ENCODE data around the gene LOXL3. TPM values are rescaled to one million over a fixed set of nuclear protein-coding genes. Genes with fewer than 3 reads are reported as not detected.

LOXL3 gene
- total RNA-seq, 2 experiments from 2014 or later: 0.42 to 0.62 TPM

GRCh38 chr2:74511104-74511989 lies 42.4 kb downstream of the LOXL3 start:
- H3K4me1 Mint-ChIP-seq: peaks cover 23% of the 10 kb centered on the region
- H3K27me3 Mint-ChIP-seq: peaks cover 51% of the 10 kb centered on the region
- no peaks in the 10 kb centered on the region for H3K9me3 Mint-ChIP-seq
- no peak overlapping the region for H3K4me3 Mint-ChIP-seq
- POLR2A ChIA-PET: interaction anchor here (1.4 to 5.2 kb wide), 2 partner anchors 11 to 29 kb away, joined by 4 to 19 read pairs; partner anchors contain the start of genes CCDC142 and TTC31
- ATAC-seq (ENCODE audit: low read depth) (no peak), DNase-seq (no peak)
- H3K27ac Mint-ChIP-seq: no peak overlapping the region
- peaks cover 5% of the 10 kb centered on the region for H3K36me3 Mint-ChIP-seq

DNA sequence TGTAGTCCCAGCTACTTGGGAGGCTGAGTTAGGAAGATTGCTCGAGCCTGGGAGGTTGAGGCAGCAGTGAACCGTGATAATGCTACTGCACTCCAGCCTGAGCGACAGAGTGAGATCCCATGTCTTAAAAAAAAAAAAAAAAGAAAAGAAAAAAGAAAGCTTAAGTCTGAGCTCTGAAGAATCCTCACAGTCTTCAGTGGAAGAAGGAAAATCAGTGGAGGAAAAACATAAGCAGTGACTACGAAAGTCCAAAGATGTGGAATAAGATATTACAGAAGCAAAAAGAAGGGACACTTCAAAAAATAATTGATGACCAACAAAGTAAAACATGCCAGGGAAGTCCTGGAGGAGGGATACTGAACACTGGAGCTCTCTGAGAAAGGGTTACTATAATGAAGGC lies 43.5 kb downstream of the LOXL3 start:
- Mint-ChIP-seq H3K27me3 (peaks cover 43% of the 10 kb centered on the region), H3K4me3 (no peak overlapping the region), H3K9me3 (no peaks in the 10 kb centered on the region), H3K36me3 (peaks cover 5% of the 10 kb centered on the region), H3K4me1 (peaks cover 26% of the 10 kb centered on the region), H3K27ac (no peak overlapping the region)
- ATAC-seq (ENCODE audit: low read depth): no peak
- DNase-seq: no peak
- POLR2A ChIA-PET: interaction anchor here (1.8 to 5.2 kb wide), 2 partner anchors 12 to 28 kb away, joined by 4 to 19 read pairs; partner anchors contain the start of genes CCDC142 and TTC31

GRCh38 chr2:74507926-74508520 lies 45.7 kb downstream of the LOXL3 start:
- H3K4me3 Mint-ChIP-seq: peak overlapping the region; percentile 98
- DNase-seq (no peak), ATAC-seq (ENCODE audit: low read depth) (no peak)
- H3K4me1 Mint-ChIP-seq: peaks cover 32% of the 10 kb centered on the region
- H3K27me3 Mint-ChIP-seq: peaks cover 32% of the 10 kb centered on the region
- peaks cover 12% of the 10 kb centered on the region for H3K36me3 Mint-ChIP-seq
- POLR2A ChIA-PET: interaction anchor here (0.6 to 5.2 kb wide), 6 partner anchors 21 to 78 kb away, joined by 3 to 19 read pairs (median 4); partner anchors contain the start of genes AUP1, CCDC142, HTRA2 and LOXL3
- no peaks in the 10 kb centered on the region for H3K9me3 Mint-ChIP-seq
- peak overlapping the region; percentile 99 for H3K27ac Mint-ChIP-seq

- Mint-ChIP-seq H3K27ac (peak within 1 kb of the TSS; percentile 99), H3K4me1 (peaks cover 32% of the 10 kb centered on the region), H3K27me3 (peaks cover 30% of the 10 kb centered on the region), H3K4me3 (peak within 1 kb of the TSS; percentile 98), H3K9me3 (no peaks in the 10 kb centered on the region), H3K36me3 (peaks cover 12% of the 10 kb centered on the region)
- DNase-seq: peak; percentile 98
- peak; percentile 84 for ATAC-seq (ENCODE audit: low read depth)
- POLR2A ChIA-PET: interaction anchor here (0.7 to 5.2 kb wide), 9 partner anchors 10 to 78 kb away, joined by 3 to 19 read pairs (median 5); partner anchors contain the start of genes CCDC142, LOXL3, TTC31 and WBP1
Observed at GRCh38 chr2:74507145-74507925, 46.4 kb downstream of the LOXL3 start, which contains the start of gene PCGF1. Gene PCGF1, minus strand, starts transcription at chr2:74507695. Its CDS starts 27 bp downstream, at chr2:74507668.

DNA sequence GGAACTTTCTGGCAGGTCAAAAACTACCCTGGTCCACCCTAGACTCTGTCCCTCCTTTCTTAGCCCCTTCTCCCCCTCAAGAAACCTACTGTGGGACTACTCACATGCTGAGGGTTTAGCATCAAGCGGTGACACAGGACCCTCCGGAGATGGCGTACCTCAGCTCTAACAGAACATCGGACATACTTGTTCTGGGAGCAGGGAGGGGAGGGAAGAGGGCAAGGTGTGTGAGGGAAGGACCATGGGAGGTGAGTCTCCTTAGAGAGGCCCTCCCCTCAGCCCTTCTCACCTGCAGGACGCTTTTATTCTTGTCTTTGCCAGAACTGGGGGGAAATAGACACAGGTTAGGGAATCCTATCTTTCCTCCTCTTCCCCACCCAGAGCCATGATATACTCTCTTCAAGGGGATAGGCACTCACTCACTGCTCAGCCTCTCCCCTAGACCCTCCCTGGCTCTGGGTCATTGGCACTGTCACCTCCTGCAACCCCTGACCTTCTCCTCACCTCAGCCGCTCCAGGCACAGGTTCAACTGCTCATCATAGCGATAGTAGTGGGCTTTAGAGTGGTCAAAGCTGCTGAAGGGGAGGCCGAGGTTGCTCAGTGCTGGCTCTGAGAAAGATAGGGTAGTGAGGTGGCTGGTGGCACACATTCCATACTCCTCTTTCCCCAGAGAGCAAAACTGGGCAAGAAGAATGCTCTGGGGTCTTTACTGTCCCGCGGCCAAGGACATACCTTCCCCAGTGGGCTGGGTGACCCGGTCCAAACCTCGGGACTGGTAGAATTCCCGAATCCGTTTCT lies 48.1 kb downstream of the LOXL3 start:
- Mint-ChIP-seq H3K4me3 (no peak overlapping the region), H3K27me3 (peaks cover 30% of the 10 kb centered on the region), H3K36me3 (peaks cover 14% of the 10 kb centered on the region), H3K27ac (no peak overlapping the region), H3K9me3 (no peaks in the 10 kb centered on the region), H3K4me1 (peaks cover 35% of the 10 kb centered on the region)
- DNase-seq (no peak), ATAC-seq (ENCODE audit: low read depth) (no peak)
- POLR2A ChIA-PET: interaction anchor here (1.6 to 5.2 kb wide), 3 partner anchors 24 to 47 kb away, joined by 5 to 19 read pairs (median 8); partner anchors contain the start of genes CCDC142, MRPL53, TTC31 and WBP1

GRCh38 chr2:74504591-74504990 lies 49.2 kb downstream of the LOXL3 start:
- H3K4me1 Mint-ChIP-seq: peaks cover 34% of the 10 kb centered on the region
- peak overlapping the region; percentile 12 for H3K4me3 Mint-ChIP-seq
- ATAC-seq (ENCODE audit: low read depth): no peak
- H3K36me3 Mint-ChIP-seq: peaks cover 14% of the 10 kb centered on the region
- POLR2A ChIA-PET: interaction anchor here (0.5 to 2.1 kb wide), 4 partner anchors 10 to 86 kb away, joined by 3 to 8 read pairs (median 3); partner anchors contain the start of genes MRPL53 and TLX2
- DNase-seq: no peak
- H3K27ac Mint-ChIP-seq: no peak overlapping the region
- peaks cover 36% of the 10 kb centered on the region for H3K27me3 Mint-ChIP-seq
- H3K9me3 Mint-ChIP-seq: no peaks in the 10 kb centered on the region

- Mint-ChIP-seq H3K4me3 (peak overlapping the region; percentile 79), H3K9me3 (no peaks in the 10 kb centered on the region), H3K27me3 (peaks cover 41% of the 10 kb centered on the region), H3K4me1 (peaks cover 39% of the 10 kb centered on the region), H3K36me3 (peaks cover 14% of the 10 kb centered on the region), H3K27ac (peak overlapping the region; percentile 20)
- POLR2A ChIA-PET: interaction anchor here (0.9 to 2.2 kb wide), 6 partner anchors 11 to 46 kb away, joined by 3 to 14 read pairs (median 4); partner anchors contain the start of genes CCDC142, MRPL53, TLX2 and TTC31
- ATAC-seq (ENCODE audit: low read depth): no peak
- no peak for DNase-seq
Observed at GRCh38 chr2:74503506-74504475, 50.0 kb downstream of the LOXL3 start.

DNA sequence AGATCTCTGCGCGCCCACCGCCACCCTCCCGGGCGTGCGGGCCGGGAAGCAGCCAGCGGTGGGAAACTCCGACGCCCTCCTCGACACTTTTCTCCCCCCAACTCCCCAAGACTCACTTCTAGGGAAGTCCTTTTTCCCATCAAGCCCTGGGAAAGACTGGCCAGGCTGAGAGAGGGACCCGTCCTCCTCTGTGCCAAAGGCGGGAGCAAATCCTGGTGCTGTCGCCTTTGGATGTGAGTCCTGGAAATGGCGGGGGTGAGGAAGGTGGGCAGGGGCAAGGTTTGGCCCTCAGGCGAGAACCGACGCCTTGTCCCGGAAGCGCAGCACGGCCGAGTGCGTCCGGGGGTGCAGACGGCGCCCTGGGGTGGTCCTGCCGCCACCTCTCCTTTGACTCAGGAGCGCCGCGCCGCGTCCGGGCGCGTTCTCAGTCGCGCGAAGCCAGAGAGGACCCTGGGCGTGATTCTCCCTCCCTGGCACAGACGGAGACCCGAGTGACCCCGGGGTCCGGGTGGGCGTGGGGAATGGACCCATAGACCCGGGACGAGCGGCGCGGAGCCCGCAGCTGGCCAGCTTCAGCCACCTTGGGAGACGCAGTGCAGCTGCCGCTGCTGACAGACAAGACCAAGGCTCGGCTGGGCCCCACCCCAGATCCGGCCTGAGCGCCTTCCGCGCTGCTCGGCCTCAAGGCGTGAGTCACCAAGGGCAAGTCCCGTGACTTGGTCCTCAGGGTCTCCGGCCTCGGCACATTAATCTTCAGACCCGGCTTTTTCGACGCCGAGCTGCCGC lies 50.8 kb downstream of the LOXL3 start:
- ATAC-seq (ENCODE audit: low read depth) (peak; percentile 28), DNase-seq (peak; percentile 76)
- Mint-ChIP-seq H3K4me3 (peak overlapping the region; percentile 79), H3K27me3 (peaks cover 46% of the 10 kb centered on the region), H3K27ac (peak overlapping the region; percentile 20), H3K4me1 (peaks cover 40% of the 10 kb centered on the region), H3K9me3 (no peaks in the 10 kb centered on the region), H3K36me3 (peaks cover 14% of the 10 kb centered on the region)
- POLR2A ChIA-PET: interaction anchor here (0.9 to 2.2 kb wide), 5 partner anchors 12 to 45 kb away, joined by 3 to 14 read pairs (median 5); partner anchors contain the start of genes CCDC142, MRPL53, TLX2 and TTC31

DNA sequence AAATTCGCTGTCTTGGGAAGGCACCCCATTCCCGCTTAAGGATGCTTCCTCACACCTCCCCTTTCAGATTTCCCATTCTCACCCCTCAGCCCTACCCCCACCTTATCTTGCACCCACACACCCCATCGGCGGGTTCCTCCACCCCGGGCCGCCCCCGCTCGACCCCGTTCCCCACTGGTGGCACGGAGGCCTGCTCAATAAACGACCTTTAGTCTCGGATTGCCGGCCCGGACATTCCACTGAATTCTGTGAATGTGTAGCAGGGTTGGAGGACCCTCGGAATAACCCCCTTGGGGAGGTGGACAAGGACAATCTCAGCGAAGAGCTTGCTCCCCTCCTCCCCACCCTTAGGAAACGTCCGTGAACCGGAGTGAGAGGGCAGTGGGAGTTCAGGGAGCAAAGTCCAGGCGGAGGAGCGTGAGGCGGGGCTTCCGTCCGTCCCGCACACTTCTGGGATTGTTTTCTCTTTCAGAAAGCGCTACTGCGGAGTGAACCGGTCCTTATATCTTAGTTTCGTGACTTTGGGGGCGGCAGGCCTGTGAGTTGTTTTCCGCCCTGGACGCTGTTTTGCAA lies 51.5 kb downstream of the LOXL3 start:
- Mint-ChIP-seq H3K4me3 (peak overlapping the region; percentile 79), H3K4me1 (peaks cover 44% of the 10 kb centered on the region), H3K36me3 (peaks cover 13% of the 10 kb centered on the region), H3K27me3 (peaks cover 52% of the 10 kb centered on the region), H3K27ac (peak overlapping the region; percentile 20), H3K9me3 (no peaks in the 10 kb centered on the region)
- POLR2A ChIA-PET: interaction anchor here (1.2 to 2.2 kb wide), 3 partner anchors 20 to 111 kb away, joined by 3 to 14 read pairs (median 8); partner anchors contain the start of genes AUP1, CCDC142, HTRA2 and TTC31
- no peak for DNase-seq
- no peak for ATAC-seq (ENCODE audit: low read depth)
